SU-DHL-6 (cell line): Measurements from ENCODE around the gene RALGDS.
A peak's percentile ranks its signal among the peaks of the same experiment; 100 is the strongest.

Source experiments
- H2AFZ ChIP-seq: fragments of 200-600 bp; sonication (generic); 2 replicates; pipeline ENCODE4 v1.6.1; 2014; ENCODE audit warnings: low read depth, mild to moderate bottlenecking, moderate library complexity, mixed read lengths, antibody characterized with exemption, low read length; ENCODE audit not compliant: severe bottlenecking
- H3F3A ChIP-seq: fragments of 200-600 bp; shearing (Covaris generic); 2 replicates; pipeline ENCODE4 v1.6.0; 2016; ENCODE audit warnings: antibody characterized with exemption, mild to moderate bottlenecking; ENCODE audit not compliant: insufficient read depth
- H3K27ac ChIP-seq: fragments of 200-600 bp; sonication (generic); 2 replicates; pipeline ENCODE4 v1.5.1; 2016; ENCODE audit warnings: low read depth, mild to moderate bottlenecking, low read length, moderate library complexity, mixed read lengths
- H3K27me3 ChIP-seq: fragments of 200-600 bp; sonication (generic), shearing (Covaris generic); 2 replicates; pipeline ENCODE4 v1.6.0; 2014; ENCODE audit warnings: mild to moderate bottlenecking, low read length
- H3K36me3 ChIP-seq: fragments of 200-600 bp; sonication (generic); 2 replicates; pipeline ENCODE4 v1.6.1; 2014; ENCODE audit warnings: mild to moderate bottlenecking, low read length, mixed read lengths
- H3K4me2 ChIP-seq: fragments of 300-600, 200-600 bp; shearing (Covaris generic), sonication (generic); 2 replicates; pipeline ENCODE4 v1.6.0; 2014; ENCODE audit warnings: low read length, low read depth, mild to moderate bottlenecking; ENCODE audit not compliant: poor library complexity, severe bottlenecking
- H3K4me3 ChIP-seq: fragments of 200-600 bp; sonication (generic); 2 replicates; pipeline ENCODE4 v1.5.1; 2014; ENCODE audit warnings: antibody characterized with exemption, low read length, mild to moderate bottlenecking, mixed read lengths; ENCODE audit not compliant: insufficient read depth, poor library complexity, severe bottlenecking
- H3K79me2 ChIP-seq: fragments of 200-600 bp; sonication (generic); 2 replicates; pipeline ENCODE4 v1.6.1; 2014; ENCODE audit warnings: mild to moderate bottlenecking, low read length, moderate library complexity; ENCODE audit not compliant: insufficient read depth
- H3K9ac ChIP-seq: fragments of 200-600 bp; sonication (generic); 2 replicates; pipeline ENCODE4 v1.7.0; 2014; ENCODE audit warnings: mild to moderate bottlenecking, low read length
- H3K9me2 ChIP-seq: fragments of 200-600 bp; sonication (generic); replicated peaks from 2 replicates; pipeline ENCODE4 v1.6.1; 2014; ENCODE audit warnings: low read length; ENCODE audit not compliant: insufficient read depth
- H3K9me3 ChIP-seq: fragments of 200-600 bp; sonication (generic); 2 replicates; pipeline ENCODE4 v1.6.1; 2014; ENCODE audit warnings: low read length, mixed read lengths; ENCODE audit not compliant: insufficient read depth
- H4K20me1 ChIP-seq: fragments of 200-600 bp; sonication (generic); 2 replicates; pipeline ENCODE4 v1.6.1; 2014; ENCODE audit warnings: low read depth, mild to moderate bottlenecking, antibody characterized with exemption, low read length, moderate library complexity, mixed read lengths
- CTCF ChIP-seq: fragments of 200-600 bp; sonication (generic); IDR thresholded peaks from one replicate; pipeline ENCODE4 v1.5.1; 2017; ENCODE audit warnings: antibody characterized with exemption, mild to moderate bottlenecking, low read length, moderate library complexity; ENCODE audit not compliant: insufficient read depth, poor library complexity, severe bottlenecking
- EZH2phosphoT487 ChIP-seq: fragments of 200-600 bp; sonication (generic), shearing (Covaris generic); conservative IDR thresholded peaks from 2 replicates; pipeline ENCODE4 v1.6.1; 2018; ENCODE audit warnings: mild to moderate bottlenecking, antibody characterized with exemption, low read length, moderate library complexity, mixed read lengths

The RALGDS gene

DNA sequence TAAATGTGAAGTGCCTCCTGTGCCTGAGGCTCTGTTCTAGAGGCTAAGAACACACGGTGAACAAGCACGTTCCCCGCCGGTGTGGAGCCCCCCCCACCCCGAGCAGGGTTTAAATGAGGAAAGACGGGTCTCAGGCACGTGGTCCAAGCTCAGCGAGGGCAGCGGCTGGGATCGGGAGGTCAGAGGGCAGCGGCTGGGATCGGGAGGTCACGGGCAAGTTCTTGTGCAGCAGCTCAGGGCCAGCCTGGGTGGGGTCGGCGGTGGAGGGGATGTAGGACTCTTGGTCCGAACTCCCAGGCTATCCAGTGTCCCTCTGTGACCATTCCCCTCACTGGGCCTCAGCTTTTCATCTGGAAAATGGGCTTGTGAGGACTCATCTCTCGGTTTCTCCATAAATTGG is 45.4 kb upstream of the RALGDS start:
- Histone ChIP-seq H3K4me3 (no peak overlapping the region), H3K4me2 (no peak overlapping the region), H3K9ac (no peak overlapping the region), H3K27me3 (no peaks in the 10 kb centered on the region), H3K36me3 (no peaks in the 10 kb centered on the region), H3K9me2 (no peaks in the 10 kb centered on the region), H2AFZ (no peak overlapping the region), H3F3A (no peaks in the 10 kb centered on the region), H3K9me3 (no peaks in the 10 kb centered on the region), H3K27ac (no peak overlapping the region), H3K79me2 (no peaks in the 10 kb centered on the region), H4K20me1 (no peaks in the 10 kb centered on the region)
- no peak for TF ChIP-seq CTCF
- no peak for TF ChIP-seq EZH2phosphoT487

DNA sequence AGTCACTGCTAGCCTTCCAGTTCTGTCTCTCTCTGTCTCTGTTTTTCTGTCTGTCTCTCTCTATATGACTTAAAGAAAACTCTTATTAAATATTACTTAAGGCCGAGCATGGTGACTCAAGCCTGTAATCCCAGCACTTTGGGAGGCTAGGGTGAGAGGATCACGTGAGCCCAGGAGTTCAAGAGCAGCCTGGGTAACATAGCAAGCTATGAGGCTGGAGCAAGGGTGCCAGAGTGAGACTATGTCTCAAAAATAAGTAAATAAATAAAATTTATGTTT is 44.4 kb upstream of the RALGDS start:
- Histone ChIP-seq H3K4me3 (no peak overlapping the region), H4K20me1 (no peaks in the 10 kb centered on the region), H3K27ac (no peak overlapping the region), H3K9me2 (no peaks in the 10 kb centered on the region), H3K9me3 (no peaks in the 10 kb centered on the region), H2AFZ (no peak overlapping the region), H3K9ac (no peak overlapping the region), H3K79me2 (no peaks in the 10 kb centered on the region), H3K36me3 (no peaks in the 10 kb centered on the region), H3F3A (no peaks in the 10 kb centered on the region), H3K27me3 (no peaks in the 10 kb centered on the region), H3K4me2 (no peak overlapping the region)
- TF ChIP-seq CTCF = no peak
- TF ChIP-seq EZH2phosphoT487 = no peak

- Histone ChIP-seq H3K79me2 (no peaks in the 10 kb centered on the region), H3K27me3 (no peaks in the 10 kb centered on the region), H3K27ac (no peak overlapping the region), H3K4me2 (peak overlapping the region; percentile 34), H3K9me2 (no peaks in the 10 kb centered on the region), H3F3A (no peaks in the 10 kb centered on the region), H3K9ac (no peak overlapping the region), H4K20me1 (no peaks in the 10 kb centered on the region), H2AFZ (no peak overlapping the region), H3K4me3 (no peak overlapping the region), H3K9me3 (no peaks in the 10 kb centered on the region), H3K36me3 (no peaks in the 10 kb centered on the region)
- TF ChIP-seq EZH2phosphoT487 (no peak), CTCF (no peak)
Measured at GRCh38 chr9:133164191-133164590, 43.2 kb upstream of the RALGDS start.
